SJCRH30 (cell line): Measurements from ENCODE around the gene RABL6. TPM values are rescaled to one million over a fixed set of nuclear protein-coding genes. Genes with fewer than 3 reads are reported as not detected.
"Not testable (repeated sequence)": the region's sequence is repeated elsewhere in the genome, so short reads cannot be mapped to it uniquely, and the experiment has no call there.

Experiments used
- DNase-seq, 2 experiments: peaks; one replicate each; pipeline ENCODE4 v3.0.0-alpha.2; 2015 to 2020
- H3K27ac ChIP-seq: fragments of 250-450 bp; sonication (Bioruptor Pico); 2 replicates; pipeline ENCODE4 v1.5.1; 2020; ENCODE audit warnings: mild to moderate bottlenecking, moderate library complexity
- H3K27me3 ChIP-seq: fragments of 250-450 bp; sonication (Bioruptor Pico); 2 replicates; pipeline ENCODE4 v1.5.1; 2020; ENCODE audit warnings: mild to moderate bottlenecking, moderate library complexity
- H3K36me3 ChIP-seq: fragments of 250-450 bp; sonication (Bioruptor Pico); 2 replicates; pipeline ENCODE4 v1.5.1; 2020; ENCODE audit warnings: mild to moderate bottlenecking, moderate library complexity
- H3K4me1 ChIP-seq: fragments of 250-450 bp; sonication (Bioruptor Pico); 2 replicates; pipeline ENCODE4 v1.5.1; 2020; ENCODE audit warnings: mild to moderate bottlenecking, moderate library complexity
- H3K4me3 ChIP-seq: fragments of 250-450 bp; sonication (Bioruptor Pico); 2 replicates; pipeline ENCODE4 v1.5.1; 2020; ENCODE audit warnings: mild to moderate bottlenecking, moderate library complexity
- H3K9me3 ChIP-seq: fragments of 250-450 bp; sonication (Bioruptor Pico); replicated peaks from 2 replicates; pipeline ENCODE4 v1.5.1; 2020; ENCODE audit warnings: mild to moderate bottlenecking, moderate library complexity
- total RNA-seq: library from RNA; depleted of rRNA; stranded (reverse); fragments of >200 nt; shearing (Covaris generic); gene quantifications from 2 replicates; pipeline ENCODE4 v1.2.3, GENCODE V29; 2014; rRNA removed

Gene RABL6, protein sequence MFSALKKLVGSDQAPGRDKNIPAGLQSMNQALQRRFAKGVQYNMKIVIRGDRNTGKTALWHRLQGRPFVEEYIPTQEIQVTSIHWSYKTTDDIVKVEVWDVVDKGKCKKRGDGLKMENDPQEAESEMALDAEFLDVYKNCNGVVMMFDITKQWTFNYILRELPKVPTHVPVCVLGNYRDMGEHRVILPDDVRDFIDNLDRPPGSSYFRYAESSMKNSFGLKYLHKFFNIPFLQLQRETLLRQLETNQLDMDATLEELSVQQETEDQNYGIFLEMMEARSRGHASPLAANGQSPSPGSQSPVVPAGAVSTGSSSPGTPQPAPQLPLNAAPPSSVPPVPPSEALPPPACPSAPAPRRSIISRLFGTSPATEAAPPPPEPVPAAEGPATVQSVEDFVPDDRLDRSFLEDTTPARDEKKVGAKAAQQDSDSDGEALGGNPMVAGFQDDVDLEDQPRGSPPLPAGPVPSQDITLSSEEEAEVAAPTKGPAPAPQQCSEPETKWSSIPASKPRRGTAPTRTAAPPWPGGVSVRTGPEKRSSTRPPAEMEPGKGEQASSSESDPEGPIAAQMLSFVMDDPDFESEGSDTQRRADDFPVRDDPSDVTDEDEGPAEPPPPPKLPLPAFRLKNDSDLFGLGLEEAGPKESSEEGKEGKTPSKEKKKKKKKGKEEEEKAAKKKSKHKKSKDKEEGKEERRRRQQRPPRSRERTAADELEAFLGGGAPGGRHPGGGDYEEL
- 102 and 108 TPM in 2 replicates for total RNA-seq

DNA sequence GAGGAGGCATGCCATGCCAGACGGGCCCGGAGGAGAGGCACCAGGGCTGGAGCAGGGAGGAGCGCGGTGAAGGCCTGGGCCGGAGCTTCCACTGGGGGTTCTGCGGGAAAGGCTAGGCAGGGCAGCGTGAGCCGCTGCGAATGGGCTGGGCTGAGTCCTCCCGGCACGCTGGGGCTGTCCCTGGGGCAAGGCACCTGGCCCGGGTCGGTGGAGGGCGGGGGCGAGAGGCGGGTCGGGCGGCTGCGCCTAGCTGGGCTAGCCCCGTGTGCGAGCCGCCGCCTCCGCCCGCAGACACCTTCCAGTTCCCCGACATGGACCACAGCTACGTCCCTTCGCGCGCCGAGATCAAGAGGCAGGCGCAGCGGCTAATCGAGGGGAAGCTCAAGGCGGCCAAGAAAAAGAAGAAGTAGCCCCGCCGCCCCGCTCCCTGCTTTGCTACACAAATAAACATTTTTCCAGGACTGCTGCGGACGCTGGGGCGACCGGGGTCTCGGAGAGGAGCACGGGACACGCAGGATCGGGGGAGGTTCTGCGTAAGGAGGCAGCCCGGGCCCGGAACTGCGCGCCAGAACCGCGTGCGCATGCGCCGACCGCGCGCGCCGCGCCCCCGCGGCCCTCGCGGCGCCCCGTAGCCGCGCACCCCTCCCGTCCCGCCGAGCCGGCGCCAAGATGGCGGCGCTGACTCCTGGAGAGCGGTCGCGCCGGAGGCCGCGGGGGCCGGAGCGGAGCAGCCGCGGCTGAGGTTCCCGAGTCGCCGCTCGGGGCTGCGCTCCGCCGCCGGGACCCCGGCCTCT is at the start of gene RABL6:
RABL6 (plus strand) TSS at position 668 of the 794 bp plus-strand sequence. CDS start 249 bp downstream, outside the sequence.
- H3K9me3 ChIP-seq: no peaks in the 10 kb centered on the region
- peaks cover 25% of the 10 kb centered on the region for H3K36me3 ChIP-seq
- peak within 1 kb of the TSS; percentile 48; the same call in 1 of the 2 replicates for H3K27ac ChIP-seq
- peak within 1 kb of the TSS; percentile 97 for H3K4me3 ChIP-seq
- DNase-seq: peak; percentile 76 to 84
- no peaks in the 10 kb centered on the region for H3K27me3 ChIP-seq
- peaks cover 6% of the 10 kb centered on the region for H3K4me1 ChIP-seq

DNA sequence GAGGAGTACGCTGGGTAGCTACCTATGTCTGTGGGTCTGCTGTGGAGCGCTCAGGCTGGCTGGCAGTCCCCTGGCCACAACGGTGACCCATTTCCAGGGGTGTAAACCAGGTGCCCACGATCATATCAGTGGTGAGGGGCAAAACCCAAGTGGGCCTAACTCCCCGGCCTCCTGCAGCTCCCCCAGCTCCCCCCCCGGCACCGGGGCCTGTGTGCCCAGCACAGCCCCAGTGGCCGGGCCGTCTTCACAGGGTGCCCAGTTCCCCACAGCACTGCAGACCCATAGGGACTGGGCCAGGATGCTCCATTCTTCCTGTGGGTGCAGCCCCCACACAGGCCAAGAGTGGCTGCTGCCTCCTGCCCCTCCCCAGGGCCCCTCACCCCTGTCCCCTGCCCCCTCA is 48.7 kb upstream of the RABL6 start:
- H3K4me3 ChIP-seq: no peak overlapping the region
- H3K9me3 ChIP-seq: no peaks in the 10 kb centered on the region; the same call in 1 of the 2 replicates
- H3K27ac ChIP-seq: no peak overlapping the region
- DNase-seq: no peak
- H3K27me3 ChIP-seq: peaks cover 12% of the 10 kb centered on the region
- no peaks in the 10 kb centered on the region for H3K36me3 ChIP-seq
- peaks cover 12% of the 10 kb centered on the region for H3K4me1 ChIP-seq

DNA sequence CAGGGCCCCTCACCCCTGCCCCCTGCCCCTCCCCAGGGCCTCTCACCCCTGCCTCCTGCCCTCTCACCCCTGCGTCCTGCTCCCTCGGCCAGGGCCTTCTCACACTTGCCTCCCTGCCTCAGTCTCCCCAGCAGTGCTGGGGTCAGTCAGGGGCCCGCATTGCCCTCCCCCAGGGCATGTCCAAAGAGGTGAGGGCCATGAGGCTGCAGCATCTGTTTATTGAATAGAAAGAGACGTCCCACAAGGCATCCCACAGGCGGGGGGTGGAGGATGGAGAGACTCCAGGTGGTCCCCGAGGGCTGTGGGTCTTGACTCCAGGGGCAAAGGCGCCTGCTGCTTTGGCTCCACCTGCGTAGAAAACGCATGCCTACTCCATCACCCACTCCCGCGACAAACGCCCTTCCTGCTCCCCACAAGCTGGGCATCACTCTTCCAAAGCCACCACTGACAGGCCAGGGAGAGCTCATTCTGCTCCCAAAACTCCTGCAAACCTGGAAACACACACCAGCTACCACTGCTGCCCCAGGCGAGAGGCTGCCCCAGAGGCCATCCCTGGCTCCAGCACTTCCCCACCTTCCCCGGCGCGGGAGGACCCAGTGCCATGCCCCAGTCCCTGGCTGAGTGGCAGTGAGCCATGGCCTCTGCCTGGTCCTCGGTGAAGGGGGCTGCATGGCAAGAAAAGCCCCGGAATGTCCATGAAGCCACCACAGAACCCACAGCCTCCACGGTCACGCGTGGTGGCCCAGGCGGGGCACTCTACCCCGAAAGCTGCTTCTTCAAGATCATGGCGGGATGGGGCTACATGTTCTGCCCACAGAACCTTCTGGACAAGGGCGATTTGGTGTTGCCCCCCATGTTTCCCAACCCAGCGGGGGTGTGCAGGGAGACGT is 48.1 kb upstream of the RABL6 start:
- DNase-seq: no peak
- peaks cover 18% of the 10 kb centered on the region for H3K27me3 ChIP-seq
- H3K36me3 ChIP-seq: no peaks in the 10 kb centered on the region

DNA sequence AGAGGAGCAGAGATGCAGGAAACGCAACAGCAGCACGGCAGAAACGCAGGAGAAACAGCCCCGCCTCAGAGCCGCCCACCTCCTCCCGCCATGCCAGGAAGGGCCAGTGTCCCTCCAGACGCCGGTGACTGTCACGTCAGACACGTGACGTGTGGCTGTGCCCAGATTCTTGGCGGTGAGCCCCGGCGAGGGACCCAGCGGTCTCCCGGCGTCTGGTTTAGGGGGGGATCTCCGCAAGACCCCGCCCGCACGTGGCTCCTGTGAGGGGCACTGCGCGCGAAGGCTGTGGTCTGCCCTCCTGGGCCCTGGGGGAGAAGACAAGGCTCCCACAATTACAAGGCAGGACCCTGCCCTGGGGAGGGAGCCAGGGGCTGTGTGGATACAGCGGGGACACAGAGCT is 47.3 kb upstream of the RABL6 start:
- H3K36me3 ChIP-seq: no peaks in the 10 kb centered on the region
- peaks cover 12% of the 10 kb centered on the region for H3K4me1 ChIP-seq
- no peak overlapping the region for H3K27ac ChIP-seq
- H3K4me3 ChIP-seq: no peak overlapping the region
- peaks cover 19% of the 10 kb centered on the region for H3K27me3 ChIP-seq
- no peaks in the 10 kb centered on the region; the same call in 1 of the 2 replicates for H3K9me3 ChIP-seq
- DNase-seq: no peak

More for the DNA sequence above, 48.1 kb upstream of the RABL6 start:
- Histone ChIP-seq H3K9me3 (no peaks in the 10 kb centered on the region; the same call in 1 of the 2 replicates), H3K27ac (no peak overlapping the region), H3K4me3 (no peak overlapping the region), H3K4me1 (peaks cover 12% of the 10 kb centered on the region)

DNA sequence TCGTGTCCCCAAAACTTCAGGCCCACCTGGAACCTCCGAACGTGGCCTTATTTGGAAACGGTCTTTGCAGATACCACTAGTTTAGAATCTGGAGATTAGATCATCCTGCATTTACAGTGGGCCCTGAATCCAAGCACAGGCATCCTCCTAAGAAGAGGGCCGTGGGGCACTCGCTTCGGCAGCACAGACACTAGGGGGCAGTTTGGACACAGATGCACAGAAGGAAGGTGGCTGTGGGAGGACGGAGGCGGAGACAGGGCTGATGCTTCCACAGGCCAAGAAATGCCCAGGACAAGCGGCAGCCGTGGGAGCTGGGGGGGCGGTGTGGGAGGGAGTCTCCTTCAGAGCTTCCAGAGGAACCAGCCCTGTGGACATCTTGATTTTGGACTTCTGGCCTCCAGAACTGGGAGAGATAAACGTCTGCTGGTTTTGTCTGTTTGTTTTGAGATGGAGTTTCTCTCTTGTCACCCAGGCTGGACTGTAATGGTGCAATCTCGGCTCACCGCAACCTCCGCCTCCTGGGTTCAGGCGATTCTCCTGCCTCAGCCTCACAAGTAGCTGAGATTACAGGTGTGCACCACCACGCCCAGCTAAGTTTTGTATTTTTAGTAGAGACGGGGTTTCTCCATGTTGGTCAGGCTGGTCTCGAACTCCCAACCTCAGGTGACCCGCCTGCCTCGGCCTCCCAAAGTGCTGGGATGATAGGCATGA is 46.8 kb upstream of the RABL6 start:
- DNase-seq: peak; percentile 70 to 78
- Histone ChIP-seq H3K27me3 (peaks cover 19% of the 10 kb centered on the region), H3K4me1 (peaks cover 12% of the 10 kb centered on the region)
- not testable (repeated sequence) for H3K36me3 ChIP-seq, H3K9me3 ChIP-seq, H3K4me3 ChIP-seq, H3K27ac ChIP-seq

DNA sequence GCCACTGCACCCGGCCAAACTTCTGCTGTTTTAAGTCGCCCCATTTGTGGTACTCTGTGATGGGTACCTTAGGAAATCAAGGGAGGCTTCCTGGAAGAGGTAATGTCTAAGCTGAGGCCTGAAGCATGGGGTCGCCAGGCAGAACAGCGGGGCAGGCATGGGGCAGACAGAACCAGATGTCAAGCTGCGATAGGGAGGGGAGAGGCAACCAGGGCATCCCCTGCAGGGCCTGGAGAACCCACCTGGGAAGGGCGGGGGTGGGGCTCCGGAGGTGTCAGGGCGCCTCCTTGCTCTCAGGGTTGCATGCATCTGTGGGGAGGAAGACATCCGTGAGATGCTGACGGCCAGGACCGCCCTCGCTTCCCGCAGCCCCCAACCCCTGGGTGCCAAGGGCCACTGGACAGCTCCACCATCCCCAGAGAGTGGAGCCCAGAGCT is 46.2 kb upstream of the RABL6 start:
- DNase-seq: no peak
- Histone ChIP-seq H3K27me3 (peaks cover 19% of the 10 kb centered on the region), H3K4me3 (no peak overlapping the region), H3K9me3 (no peaks in the 10 kb centered on the region), H3K4me1 (peaks cover 12% of the 10 kb centered on the region), H3K27ac (no peak overlapping the region), H3K36me3 (no peaks in the 10 kb centered on the region)

DNA sequence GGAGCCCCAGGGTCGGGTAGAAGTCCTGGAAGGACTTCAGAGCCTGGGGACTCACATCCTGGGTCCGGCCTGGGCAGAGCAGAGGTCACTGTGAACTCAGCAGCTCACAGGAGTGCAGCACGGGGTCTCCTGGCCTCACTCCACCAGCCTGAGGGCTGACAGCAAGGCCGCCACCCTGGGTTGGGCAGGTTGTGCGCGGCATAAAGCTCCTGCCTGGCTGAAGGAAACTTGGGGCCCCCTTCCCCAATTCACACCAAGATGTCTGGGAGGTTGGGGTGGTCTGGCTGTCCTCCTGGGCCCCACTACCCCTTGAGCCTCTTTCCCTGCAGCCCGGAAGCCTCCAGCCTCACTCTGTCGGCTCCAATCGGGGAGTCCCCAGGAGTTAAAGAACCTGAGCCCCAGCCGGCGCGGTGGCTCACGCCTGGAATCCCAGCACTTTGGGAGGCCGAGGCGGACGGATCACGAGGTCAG is 45.5 kb upstream of the RABL6 start:
- Histone ChIP-seq H3K36me3 (no peaks in the 10 kb centered on the region), H3K27ac (no peak overlapping the region), H3K4me3 (no peak overlapping the region), H3K27me3 (peaks cover 19% of the 10 kb centered on the region), H3K9me3 (no peaks in the 10 kb centered on the region), H3K4me1 (peaks cover 9% of the 10 kb centered on the region)
- DNase-seq: no peak

DNA sequence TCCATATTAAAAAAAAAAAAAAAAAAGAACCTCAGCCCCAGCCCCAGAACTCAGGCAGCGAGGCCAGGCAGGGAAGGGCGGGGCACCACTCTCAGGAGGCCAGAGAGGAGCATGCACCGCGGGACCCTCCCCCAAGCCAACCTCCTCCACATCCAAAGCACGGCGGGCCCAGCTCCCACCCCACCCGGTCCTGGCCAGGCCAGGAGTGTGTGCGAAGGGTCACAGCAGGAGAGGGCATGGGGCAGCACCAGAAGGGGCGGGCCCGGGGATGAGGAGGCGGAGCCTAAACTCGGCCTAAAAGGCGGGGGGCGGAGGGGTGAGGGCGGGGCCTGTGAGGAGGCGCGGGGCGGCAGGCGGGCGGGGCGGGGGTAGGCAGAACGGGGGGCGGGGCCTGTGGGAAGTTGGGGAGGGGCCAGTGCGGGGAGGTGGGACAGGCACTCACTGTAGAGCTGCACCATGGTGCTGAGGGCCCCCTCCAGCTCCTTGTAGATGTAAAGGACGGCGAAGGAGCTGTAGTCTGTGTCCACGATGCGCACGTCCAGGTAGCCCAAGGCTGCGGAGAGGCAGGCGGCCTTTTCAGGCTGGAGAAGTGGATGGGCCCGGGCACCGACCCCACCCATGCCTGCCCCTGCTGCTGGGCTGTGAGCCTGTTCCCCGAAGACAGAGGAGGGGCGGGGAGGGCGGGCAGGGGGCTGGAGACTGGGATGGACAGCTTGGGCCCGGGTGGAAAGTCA is 44.7 kb upstream of the RABL6 start:
- H3K36me3 ChIP-seq: no peaks in the 10 kb centered on the region
- H3K9me3 ChIP-seq: no peaks in the 10 kb centered on the region
- DNase-seq: peak; percentile 63 to 66
- H3K27me3 ChIP-seq: peaks cover 19% of the 10 kb centered on the region
- no peak overlapping the region for H3K27ac ChIP-seq
- no peak overlapping the region for H3K4me3 ChIP-seq
- peaks cover 2% of the 10 kb centered on the region; the same call in 1 of the 2 replicates for H3K4me1 ChIP-seq

DNA sequence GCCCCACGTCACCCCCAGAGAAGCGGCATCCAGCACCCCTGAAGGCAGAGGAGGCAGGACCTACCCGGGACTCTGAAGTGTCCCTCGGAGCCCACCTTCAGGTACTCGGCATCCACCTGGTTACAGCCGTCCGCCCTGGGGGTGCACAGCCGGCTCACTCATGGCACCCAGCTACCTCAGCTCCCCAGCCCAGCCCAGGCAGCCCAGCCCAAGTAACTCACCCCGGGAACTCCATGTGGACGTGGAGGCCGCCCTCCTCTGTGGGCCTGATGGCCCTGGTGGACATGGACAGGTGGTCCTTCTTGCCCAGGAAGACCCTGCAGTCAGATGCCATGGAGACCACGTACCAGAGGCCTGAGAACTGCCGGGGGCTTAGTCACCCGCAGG is 44.1 kb upstream of the RABL6 start:
- no peaks in the 10 kb centered on the region for H3K4me1 ChIP-seq

DNA sequence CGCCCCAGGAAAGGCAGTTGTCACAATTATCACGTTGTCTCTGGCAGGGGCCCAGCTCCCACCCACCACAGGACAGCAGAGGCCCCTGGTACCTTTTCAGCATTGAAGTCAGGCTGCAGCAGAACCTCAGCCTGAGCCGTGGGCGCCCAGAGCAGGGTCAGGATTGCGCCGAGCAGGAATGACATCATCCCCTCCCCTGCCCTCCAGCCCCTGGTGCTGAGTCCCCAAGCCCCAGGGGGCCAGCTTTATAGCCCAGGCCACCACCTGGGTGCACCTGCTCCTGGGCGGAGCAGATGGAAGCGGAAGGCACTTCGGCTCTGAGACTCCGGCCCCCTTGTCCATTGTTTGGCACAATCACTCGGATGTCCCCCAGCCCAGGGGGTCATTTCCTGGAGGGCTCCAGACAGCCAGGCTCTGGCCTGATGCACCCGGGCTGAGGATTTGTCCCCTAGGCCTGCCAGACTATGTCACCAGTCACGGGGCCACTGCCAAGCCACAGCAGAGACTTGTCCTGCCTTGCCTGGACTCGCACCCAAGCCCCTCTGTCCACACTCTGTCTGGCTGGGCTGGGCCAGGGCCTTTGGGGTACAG is 43.4 kb upstream of the RABL6 start, which contains the start of gene LCN15:
LCN15 (minus strand) TSS at position 218 of the 591 bp plus-strand sequence; CDS start at position 188, 30 bp downstream.
- no peaks in the 10 kb centered on the region for H3K4me1 ChIP-seq
- no peak for DNase-seq
- peaks cover 19% of the 10 kb centered on the region for H3K27me3 ChIP-seq
- no peaks in the 10 kb centered on the region for H3K36me3 ChIP-seq
- H3K9me3 ChIP-seq: no peaks in the 10 kb centered on the region
- H3K4me3 ChIP-seq: no peak within 1 kb of the TSS
- H3K27ac ChIP-seq: no peak within 1 kb of the TSS

More for the DNA sequence above, 44.1 kb upstream of the RABL6 start:
- Histone ChIP-seq H3K36me3 (no peaks in the 10 kb centered on the region), H3K9me3 (no peaks in the 10 kb centered on the region), H3K4me3 (no peak overlapping the region), H3K27ac (no peak overlapping the region), H3K27me3 (peaks cover 19% of the 10 kb centered on the region)
- DNase-seq: no peak

DNA sequence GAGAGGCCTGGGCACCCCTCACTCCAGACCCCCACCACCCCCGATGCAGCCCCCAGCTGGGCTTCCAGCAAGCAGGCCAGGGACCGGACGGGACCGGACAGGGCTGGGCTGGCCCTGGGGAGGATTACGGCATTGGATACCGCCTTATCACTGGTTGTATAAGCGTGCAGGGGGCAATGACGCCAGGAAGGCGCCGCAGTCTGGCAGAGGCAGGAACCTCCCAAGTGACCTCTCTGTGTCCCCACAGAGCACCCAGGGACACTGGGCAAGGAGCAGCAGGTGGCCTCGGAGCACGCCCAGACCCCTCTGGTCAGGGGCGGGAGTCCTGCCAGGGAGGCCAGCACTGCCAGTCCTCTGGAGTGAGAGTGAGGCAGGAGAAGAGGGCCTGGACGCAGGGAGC is 42.7 kb upstream of the RABL6 start:
- Histone ChIP-seq H3K4me1 (no peaks in the 10 kb centered on the region), H3K9me3 (no peaks in the 10 kb centered on the region), H3K4me3 (no peak overlapping the region), H3K27me3 (peaks cover 18% of the 10 kb centered on the region), H3K27ac (no peak overlapping the region), H3K36me3 (no peaks in the 10 kb centered on the region)
- no peak for DNase-seq

DNA sequence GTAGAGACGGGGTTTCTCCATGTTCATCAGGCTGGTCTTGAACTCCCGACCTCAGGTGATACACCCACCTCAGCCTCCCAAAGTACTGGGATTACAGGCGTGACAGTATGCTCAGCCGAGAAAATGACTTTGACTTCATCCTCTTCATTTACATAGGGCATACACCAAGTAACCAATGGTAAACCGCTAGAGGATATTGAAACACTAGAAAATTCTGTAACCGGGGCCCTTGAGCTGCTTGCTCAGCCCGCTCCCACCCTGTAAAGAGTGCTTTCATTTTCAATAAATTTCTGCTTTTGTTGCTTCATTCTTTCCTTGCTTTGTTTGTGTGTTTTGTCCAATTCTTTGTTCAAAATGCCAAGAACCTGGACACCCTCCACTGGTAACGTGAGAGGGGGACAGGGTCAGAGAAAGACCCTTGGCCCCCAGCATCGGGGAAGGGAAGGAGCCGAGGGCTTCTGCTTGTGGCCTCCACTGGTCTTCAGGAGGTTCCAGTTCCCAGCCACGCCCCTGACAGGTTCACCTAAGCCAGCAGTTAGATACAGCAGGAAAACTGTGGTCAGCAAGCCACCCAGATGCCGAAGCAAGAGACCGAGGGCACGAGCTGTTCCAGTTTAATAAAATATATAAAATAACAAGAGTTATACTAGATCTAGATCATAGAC is 41.9 kb upstream of the RABL6 start:
- H3K27ac ChIP-seq, H3K9me3 ChIP-seq, DNase-seq, H3K4me3 ChIP-seq, H3K36me3 ChIP-seq, H3K4me1 ChIP-seq: not testable (repeated sequence)
- H3K27me3 ChIP-seq: peaks cover 14% of the 10 kb centered on the region
